ENCODE results near the gene SLC9A7. TPM values are rescaled to one million over a fixed set of nuclear protein-coding genes. Genes with fewer than 3 reads are reported as not detected.

The SLC9A7 gene
- 0.29 TPM for polyA plus RNA-seq (2012; ENCODE audit: insufficient read depth, insufficient read length, low read depth)

- Histone ChIP-seq H3K27me3 (peaks cover 8% of the 10 kb centered on the region), H3K36me3 (no peaks in the 10 kb centered on the region), H3K4me1 (no peaks in the 10 kb centered on the region), H3K4me3 (ENCODE audit: low read depth, low read length) (peak within 1 kb of the TSS; percentile 36), H3K9me3 (no peaks in the 10 kb centered on the region)
- TF ChIP-seq, protein P1, sequence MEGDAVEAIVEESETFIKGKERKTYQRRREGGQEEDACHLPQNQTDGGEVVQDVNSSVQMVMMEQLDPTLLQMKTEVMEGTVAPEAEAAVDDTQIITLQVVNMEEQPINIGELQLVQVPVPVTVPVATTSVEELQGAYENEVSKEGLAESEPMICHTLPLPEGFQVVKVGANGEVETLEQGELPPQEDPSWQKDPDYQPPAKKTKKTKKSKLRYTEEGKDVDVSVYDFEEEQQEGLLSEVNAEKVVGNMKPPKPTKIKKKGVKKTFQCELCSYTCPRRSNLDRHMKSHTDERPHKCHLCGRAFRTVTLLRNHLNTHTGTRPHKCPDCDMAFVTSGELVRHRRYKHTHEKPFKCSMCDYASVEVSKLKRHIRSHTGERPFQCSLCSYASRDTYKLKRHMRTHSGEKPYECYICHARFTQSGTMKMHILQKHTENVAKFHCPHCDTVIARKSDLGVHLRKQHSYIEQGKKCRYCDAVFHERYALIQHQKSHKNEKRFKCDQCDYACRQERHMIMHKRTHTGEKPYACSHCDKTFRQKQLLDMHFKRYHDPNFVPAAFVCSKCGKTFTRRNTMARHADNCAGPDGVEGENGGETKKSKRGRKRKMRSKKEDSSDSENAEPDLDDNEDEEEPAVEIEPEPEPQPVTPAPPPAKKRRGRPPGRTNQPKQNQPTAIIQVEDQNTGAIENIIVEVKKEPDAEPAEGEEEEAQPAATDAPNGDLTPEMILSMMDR (IDR thresholded peaks at IDR 0.05; ENCODE audit: low read depth, low read length), result peak; percentile 59
- DNase-seq, result peak; percentile 75
Observed at GRCh38 chrX:46758956-46759644, at the start of gene SLC9A7. Gene SLC9A7 (minus strand): TSS chrX:46759118. CDS start chrX:46759029, 89 bp downstream.

DNA sequence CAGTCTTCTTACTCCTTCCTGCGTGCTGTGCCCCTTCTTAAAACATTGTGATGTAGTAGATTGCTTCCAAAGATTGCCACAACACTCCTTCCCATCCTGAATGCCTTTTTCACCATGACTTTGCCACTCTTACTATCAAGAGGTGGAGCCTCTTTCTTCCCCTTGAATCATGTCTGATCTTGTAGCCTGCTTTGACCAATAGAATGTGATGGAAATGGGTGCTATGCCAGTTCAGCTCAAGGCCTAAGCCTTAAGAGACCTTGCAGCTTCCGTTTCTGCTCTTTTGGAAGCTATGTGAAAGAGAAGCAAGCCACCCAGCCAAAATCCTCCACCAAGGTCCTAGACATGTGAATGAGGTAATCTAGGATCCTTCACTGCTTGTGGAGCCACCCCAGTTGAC lies 46.4 kb upstream of the SLC9A7 start:
- Histone ChIP-seq H3K4me1 (no peaks in the 10 kb centered on the region), H3K9me3 (no peaks in the 10 kb centered on the region), H3K27me3 (no peaks in the 10 kb centered on the region), H3K36me3 (no peaks in the 10 kb centered on the region), H3K4me3 (ENCODE audit: low read depth, low read length) (no peak overlapping the region)
- no peak for DNase-seq
- TF ChIP-seq, protein P1 (IDR thresholded peaks at IDR 0.05; ENCODE audit: low read depth, low read length), result no peak

- H3K9me3 ChIP-seq, result no peaks in the 10 kb centered on the region
- no peak for DNase-seq
- H3K4me1 ChIP-seq, result no peaks in the 10 kb centered on the region
- H3K4me3 ChIP-seq (ENCODE audit: low read depth, low read length), result no peak overlapping the region
- TF ChIP-seq, protein P1 (IDR thresholded peaks at IDR 0.05; ENCODE audit: low read depth, low read length), result no peak
- H3K27me3 ChIP-seq, result no peaks in the 10 kb centered on the region
- H3K36me3 ChIP-seq, result no peaks in the 10 kb centered on the region
Observed at GRCh38 chrX:46803140-46803539, 44.2 kb upstream of the SLC9A7 start.

- no peak overlapping the region for H3K4me3 ChIP-seq (ENCODE audit: low read depth, low read length)
- H3K4me1 ChIP-seq, result no peaks in the 10 kb centered on the region
- no peaks in the 10 kb centered on the region for H3K9me3 ChIP-seq
- no peaks in the 10 kb centered on the region for H3K27me3 ChIP-seq
- TF ChIP-seq, protein P1 (IDR thresholded peaks at IDR 0.05; ENCODE audit: low read depth, low read length), result peak; percentile 80
- peak; percentile 68 for DNase-seq
- H3K36me3 ChIP-seq, result no peaks in the 10 kb centered on the region
Observed at GRCh38 chrX:46796574-46797191, 37.8 kb upstream of the SLC9A7 start.

GRCh38 chrX:46793386-46794143 lies 34.6 kb upstream of the SLC9A7 start:
- Histone ChIP-seq H3K36me3 (no peaks in the 10 kb centered on the region), H3K4me3 (ENCODE audit: low read depth, low read length) (no peak overlapping the region), H3K9me3 (no peaks in the 10 kb centered on the region), H3K4me1 (no peaks in the 10 kb centered on the region), H3K27me3 (no peaks in the 10 kb centered on the region)
- DNase-seq, result no peak
- TF ChIP-seq, protein P1 (IDR thresholded peaks at IDR 0.05; ENCODE audit: low read depth, low read length), result no peak
